HG03521 (cell line): ENCODE results near the gene DNAH3.
A peak's percentile ranks its signal among the peaks of the same experiment; 100 is the strongest.
"Not testable (repeated sequence)": the region's sequence is repeated elsewhere in the genome, so short reads cannot be mapped to it uniquely, and the experiment has no call there.

Experiments
- ATAC-seq: cut with Tn5 transposase; IDR thresholded peaks from one replicate; pipeline ENCODE4 v1.9.1; 2021; ENCODE audit warnings: mild to moderate bottlenecking, moderate library complexity; ENCODE audit not compliant: unreplicated experiment

The DNAH3 gene

DNA sequence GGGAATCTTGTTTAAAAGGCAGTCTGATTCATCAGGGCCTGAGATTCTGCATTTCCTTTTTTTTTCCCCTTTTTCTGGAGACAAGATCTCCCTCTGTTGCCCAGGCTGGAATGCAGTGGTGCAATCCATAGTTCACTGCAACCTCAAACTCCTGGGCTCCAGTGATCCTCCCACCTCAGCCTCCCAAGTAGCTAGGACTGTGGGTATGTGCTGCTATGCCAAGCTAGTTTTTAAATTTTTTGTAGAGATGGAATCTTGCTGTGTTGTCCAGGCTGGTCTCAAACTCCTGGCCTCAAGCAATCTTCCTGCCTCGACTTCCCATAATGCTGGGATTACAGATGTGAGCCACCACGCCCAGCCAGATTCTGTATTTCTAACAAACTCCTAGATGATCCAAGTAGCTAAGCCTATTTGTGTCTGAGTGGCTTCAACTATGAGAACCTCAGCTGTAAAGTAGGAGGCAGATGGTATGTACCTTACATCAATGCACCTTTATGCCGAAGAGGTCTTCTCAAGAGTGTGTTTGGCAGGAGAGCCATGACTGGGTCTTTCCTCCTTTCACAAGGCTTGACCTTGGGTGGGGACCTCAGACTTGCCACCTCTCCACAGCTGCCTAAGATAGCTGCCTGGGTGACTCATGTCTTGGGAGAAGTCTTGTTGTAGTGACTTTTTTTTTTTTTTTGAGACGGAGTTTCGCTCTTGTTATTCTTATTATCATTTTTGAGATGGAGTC lies 18.8 kb upstream of the DNAH3 start:
- ATAC-seq = no peak

DNA sequence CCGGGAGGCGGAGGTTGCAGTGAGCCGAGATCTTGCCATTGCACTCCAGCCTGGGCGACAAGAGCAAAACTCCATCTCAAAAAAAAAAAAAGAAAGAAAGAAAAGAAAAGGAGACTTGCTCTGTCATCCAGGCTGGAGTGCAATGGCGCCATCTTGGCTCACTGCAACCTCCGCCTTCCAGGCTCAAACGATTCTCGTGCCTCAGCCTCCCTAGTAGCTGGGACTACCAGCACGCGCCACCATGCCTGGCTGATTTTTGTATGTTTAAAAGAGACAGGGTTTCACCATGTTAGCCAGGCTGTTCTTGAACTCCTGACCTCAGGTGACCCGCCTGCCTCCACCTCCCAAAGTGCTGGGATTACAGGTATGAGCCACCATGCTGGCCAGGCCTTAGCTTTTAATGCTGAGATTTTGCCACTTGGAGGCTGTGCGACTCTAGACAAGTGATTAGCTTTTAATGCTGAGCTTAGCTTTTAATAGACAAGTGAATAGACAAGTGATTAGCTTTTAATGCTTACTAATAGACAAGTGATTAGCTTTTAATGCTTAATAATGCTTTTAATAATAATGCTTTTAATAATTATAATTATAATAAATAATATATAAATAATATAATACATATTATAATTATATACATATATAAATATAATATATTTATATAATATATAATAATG lies 17.4 kb upstream of the DNAH3 start:
- no peak for ATAC-seq

DNA sequence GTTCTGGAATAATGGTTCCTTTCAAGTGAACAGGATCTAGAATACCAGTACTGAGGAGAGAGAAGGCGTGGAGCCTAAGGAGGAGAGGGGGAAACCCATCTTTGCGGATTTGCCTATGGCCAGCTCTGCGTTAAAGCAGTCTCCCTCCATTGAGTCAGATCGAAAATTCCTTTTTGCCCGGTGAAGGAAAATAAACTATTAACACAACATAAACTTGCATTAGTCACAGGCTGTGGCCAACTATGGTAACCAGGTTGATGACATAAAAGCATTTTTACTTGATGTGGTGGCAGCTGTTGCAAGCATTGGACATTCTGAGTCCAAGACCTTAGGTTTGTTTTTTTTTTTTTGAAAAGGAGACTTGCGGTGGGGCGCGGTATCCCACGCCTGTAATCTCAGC lies 16.7 kb upstream of the DNAH3 start:
- ATAC-seq = no peak

DNA sequence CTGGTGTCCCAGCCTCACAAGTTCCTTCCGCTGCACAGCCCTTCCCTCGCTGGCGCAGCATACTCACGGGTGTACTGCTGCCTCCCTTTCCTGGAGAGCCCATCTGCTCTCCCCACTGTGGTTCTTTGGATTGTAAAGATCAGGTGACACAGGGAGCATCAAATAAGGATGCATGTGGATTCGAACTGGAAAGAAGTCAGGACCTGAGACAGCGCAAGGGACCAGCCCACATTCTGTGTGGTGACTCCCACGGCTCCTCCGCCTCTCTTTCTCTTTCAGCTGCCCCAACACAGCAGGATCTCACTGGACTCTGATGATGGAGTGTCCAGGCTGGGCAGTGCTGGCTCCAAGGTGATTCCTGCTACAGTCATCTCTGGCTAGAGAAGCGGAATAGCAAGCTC lies 15.9 kb upstream of the DNAH3 start:
- ATAC-seq = no peak

DNA sequence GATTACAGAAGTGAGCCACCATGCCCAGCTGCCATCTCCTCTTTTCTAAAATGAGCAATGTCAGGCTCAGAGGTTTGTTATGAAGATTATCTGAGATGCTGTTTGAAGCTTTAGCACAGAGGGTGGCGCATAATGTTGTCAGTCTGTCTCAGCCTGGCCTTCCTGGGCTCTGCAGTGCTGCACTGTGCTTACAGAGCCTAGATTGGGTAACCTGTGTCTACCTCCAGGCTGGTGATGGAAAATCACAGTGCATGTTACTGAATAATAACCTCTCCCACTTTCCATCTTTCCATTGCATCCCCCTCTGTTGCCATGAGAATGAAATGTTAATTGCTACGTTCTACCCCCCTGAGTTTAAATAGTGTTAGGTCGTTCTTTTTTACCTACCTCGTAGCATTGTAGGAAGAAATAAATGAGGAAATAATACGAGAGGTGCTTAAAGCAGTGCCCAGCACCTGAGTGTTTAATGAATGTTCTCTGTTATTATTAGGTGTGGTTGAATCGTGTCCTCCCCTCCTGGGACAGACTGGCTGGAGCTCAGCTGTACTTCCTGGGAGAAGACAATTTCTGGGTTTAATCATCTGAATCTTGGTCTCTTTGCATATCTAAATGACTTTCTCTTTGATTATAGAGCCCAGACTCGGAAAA lies 14.0 kb upstream of the DNAH3 start:
- ATAC-seq = no peak

DNA sequence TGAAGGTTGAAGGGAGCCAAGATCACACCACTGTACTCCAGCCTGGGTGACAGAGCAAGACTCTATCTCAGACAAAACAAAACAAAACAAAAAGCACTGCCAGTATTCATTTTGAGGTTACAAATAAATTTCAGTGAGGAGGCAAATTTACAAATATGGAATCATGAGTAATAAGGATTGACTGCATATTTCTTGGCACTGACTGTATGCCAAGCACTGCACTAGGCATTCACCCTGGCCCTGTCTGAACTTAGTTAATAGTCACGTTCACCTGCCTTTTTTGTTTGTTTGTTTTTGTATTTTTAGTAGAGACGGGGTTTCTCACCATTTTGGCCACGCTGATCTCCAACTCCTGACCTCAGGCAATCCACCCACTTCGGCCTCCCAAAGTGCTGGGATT lies 12.9 kb upstream of the DNAH3 start:
- no peak for ATAC-seq

DNA sequence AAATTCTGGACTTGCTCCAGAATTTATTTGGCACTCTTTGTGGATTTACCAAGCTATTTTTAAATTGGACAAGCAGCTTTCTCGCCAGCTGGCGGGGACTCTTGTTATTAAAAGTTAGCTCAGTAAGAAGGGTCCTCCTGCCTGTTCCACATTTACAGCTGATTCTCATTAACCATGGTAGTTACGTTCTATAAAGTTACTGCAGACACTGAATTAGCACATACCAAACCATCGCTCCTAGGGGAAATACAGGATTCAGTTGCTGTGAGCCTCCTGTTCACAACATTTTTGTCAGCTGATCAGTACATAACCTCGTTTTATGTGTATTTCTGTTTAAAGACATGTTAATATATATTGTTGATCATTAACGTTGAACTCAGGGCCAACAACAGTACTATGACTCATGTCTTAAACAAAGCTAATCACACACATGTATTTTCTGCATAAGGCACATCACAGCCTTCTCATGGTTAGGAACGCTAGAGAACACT lies 12.1 kb upstream of the DNAH3 start:
- no peak for ATAC-seq

DNA sequence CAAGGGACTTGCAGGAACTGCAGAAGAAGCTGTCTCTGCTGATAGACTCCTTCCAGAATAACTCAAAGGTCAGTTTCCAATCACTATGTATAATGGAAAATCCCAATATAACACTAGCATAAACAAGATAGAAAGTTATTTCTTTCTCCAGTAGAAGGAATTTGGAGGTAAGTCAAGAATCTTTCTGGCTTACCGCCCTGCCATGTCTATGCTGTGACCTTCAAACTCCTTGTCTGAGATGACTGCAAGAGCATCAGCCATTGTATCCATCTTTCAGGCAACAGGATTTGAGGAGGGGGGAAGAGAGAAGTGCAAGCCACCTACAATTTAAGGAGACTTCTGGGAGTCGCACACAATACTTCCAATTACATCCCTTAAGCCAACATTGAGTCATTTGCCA lies 10.6 kb upstream of the DNAH3 start:
- ATAC-seq = no peak

DNA sequence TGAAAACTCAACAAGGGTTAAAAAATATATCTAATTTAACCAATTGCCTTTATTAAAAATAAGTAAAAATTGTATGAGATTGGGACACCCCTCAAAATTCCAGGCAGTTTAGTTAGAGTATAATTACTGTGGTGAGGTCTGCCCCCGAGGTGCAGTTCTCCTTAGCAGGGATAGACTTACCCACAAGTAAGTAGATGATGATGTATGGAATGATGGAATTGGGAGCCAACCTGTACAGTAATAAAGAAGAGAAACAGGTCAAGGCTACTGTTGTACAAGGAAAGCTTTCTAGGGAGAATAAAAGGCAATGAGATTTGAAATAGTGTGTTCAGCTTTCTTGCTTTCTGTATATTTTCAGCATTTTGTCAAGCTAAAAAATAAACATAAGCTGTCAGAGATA lies 9.6 kb upstream of the DNAH3 start:
- no peak for ATAC-seq

DNA sequence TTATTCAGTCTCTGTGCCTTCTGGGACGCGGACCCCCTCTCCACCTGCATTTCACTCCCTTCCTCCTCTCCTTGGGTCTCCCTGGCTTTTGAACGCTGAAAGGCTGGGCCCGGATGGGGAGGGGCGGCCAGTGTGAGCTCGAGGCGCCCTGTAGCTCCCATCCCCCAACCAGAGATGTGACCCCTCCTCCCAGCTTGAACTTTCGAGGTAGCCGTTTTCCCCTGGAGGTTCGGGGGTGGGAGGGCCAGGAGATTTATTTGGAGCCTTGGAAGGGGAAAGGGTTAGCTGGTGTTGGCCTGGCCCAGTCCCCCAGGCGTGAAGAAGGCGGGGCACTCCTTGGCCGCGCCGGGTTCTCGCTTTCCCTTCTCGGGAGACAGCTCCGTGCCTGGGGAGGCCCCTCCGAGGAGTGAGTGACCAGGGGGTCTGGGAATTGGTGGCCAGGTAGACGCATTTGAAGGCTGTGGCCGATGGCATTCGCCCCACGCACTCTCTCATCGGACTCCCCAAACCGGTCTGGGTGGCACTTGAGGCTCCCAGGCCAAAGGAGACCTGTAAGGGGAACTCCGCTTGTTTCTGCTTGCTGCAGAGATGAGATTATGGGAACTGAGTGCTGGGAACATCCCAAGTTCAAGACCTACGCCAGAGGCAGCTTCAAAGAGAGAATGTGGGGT lies 8.8 kb upstream of the DNAH3 start:
- ATAC-seq = no peak

DNA sequence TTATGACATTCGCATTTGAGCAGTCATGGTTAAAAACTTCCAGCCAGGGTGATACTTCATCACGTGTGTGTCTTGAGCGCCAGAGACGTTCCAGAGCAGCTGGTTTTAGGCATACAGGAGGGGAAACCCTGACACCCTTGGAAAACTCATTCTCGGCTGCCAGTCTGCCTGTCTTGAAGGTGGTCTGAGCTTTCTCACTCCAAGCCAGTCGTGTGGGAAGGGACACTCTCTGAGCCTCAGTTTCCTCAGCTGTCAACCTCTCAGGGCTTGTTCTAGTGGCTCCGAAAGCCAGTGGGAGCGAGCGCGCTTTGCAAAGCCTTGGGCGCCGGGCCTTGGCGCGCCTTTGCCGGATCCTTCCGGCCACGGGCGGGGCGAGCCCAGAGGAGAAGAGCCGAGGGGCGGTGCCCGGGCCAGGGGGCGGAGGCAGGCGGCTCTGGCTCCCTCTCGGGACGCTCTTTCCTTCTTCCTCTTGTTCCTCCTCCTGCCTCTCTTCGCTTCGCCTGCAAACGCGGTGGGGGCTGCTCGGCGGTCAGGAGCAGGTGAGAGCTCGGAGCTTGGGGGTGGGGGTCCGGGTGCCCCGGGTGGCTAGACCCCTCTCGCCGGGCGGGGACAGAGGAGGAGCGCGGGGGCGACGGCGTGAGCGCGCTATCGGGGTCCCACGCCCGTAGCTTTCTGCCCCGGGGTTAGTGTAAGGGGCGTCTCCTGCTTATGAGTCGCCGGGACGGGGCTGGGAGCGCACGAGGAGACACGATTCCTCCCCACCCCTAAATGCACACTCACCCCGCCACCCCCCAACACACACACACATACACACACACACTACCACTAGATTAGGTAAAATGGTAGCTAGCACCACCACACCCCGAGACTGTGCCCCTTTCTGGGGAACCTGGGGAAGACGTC lies 7.8 kb upstream of the DNAH3 start, which contains the start of gene LDAF1:
Gene LDAF1 (plus strand): TSS at position 467 of the 903 bp plus-strand sequence. CDS start 2,509 bp downstream, outside the sequence.
- peak; percentile 85 for ATAC-seq

DNA sequence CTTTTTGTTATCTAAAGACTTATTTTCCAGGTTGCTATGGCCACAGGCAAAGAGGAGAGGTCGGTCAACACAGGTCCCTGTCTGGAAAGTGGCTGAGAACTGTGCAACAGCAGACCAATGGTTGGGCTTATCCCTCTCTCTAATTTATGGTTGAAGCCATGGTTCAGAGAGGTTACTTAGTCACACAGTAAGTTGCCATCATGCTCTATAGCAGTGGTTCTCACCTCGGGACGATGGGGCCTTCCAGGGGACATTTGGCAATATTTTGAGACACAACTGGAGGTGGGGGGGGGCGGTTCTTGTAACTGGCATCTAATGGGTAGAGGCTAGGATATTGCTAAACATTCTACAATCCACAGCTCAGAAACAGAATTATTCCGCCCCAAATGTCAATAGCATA lies 7.0 kb upstream of the DNAH3 start:
- no peak for ATAC-seq

DNA sequence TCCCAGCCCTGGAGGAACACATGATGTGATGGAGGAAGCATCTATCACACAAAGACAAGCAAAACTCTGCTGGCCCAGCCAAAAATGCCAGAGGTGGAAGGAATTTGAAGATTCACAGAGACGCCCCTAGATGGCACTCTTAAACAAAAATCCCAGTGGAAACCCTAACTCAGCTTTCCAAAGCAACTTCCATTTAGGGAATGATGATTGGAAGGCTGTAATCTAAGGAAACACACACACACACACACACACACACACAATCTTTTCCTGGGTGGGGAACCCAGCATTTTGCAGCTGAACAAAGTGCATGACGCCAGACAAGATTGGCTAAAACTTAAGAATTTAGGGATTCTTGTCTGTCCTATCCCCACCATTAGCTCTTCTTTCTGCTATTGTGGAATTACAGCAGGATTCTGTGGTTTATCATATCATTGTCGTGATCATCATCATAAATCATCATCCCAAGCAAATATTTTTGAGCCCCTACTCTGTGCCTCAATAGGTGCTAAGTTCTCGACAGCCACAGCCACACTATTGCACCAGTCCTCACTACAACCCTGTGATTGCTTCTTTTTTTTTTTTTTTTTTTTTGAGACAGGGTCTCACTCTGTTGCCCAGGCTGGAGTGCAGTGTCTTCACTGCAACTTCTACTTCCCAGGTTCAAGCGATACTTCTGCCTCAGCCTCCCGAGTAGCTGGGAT lies 6.3 kb upstream of the DNAH3 start:
- ATAC-seq = no peak

DNA sequence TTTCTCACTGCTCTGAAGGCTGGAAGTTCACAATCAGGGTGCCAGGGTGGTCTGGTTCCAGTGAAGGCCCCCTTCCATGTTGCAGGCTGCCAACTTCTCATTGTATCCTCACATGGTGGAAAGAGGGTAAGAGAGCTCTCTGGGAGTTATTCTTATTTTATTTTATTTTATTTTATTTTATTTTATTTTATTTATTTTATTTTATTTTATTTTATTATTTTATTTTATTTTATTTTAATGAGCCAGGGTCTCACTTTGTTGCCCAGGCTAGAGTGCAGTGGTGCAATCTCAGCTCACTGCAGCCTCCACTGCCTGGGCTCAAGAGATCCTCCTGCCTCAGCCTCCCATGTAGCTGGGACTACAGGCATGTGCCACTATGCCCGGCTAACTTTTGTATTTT lies 5.4 kb upstream of the DNAH3 start:
- ATAC-seq = not testable (repeated sequence)

DNA sequence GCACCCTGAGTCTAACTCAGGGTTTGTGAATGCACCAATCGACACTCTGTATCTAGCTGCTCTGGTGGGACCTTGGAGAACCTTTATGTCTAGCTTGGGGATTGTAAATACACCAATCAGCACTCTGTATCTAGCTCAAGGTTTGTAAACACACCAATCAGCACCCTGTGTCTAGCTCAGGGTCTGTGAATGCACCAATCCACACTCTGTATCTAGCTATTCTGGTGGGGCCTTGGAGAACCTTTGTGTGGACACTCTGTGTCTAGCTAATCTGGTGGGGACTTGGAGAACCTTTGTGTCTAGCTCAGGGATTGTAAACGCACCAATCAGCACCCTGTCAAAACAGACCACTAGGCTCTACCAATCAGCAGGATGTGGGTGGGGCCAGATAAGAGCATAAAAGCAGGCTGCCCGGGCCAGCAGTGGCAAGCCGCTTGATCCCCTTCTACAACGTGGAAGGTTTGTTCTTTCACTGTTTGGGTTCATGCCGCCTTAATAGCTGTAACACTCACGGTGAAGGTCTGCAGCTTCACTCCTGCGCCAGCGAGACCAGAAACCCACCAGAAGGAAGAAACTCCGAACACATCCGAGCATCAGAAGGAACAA lies 2.6 kb upstream of the DNAH3 start:
- not testable (repeated sequence) for ATAC-seq

DNA sequence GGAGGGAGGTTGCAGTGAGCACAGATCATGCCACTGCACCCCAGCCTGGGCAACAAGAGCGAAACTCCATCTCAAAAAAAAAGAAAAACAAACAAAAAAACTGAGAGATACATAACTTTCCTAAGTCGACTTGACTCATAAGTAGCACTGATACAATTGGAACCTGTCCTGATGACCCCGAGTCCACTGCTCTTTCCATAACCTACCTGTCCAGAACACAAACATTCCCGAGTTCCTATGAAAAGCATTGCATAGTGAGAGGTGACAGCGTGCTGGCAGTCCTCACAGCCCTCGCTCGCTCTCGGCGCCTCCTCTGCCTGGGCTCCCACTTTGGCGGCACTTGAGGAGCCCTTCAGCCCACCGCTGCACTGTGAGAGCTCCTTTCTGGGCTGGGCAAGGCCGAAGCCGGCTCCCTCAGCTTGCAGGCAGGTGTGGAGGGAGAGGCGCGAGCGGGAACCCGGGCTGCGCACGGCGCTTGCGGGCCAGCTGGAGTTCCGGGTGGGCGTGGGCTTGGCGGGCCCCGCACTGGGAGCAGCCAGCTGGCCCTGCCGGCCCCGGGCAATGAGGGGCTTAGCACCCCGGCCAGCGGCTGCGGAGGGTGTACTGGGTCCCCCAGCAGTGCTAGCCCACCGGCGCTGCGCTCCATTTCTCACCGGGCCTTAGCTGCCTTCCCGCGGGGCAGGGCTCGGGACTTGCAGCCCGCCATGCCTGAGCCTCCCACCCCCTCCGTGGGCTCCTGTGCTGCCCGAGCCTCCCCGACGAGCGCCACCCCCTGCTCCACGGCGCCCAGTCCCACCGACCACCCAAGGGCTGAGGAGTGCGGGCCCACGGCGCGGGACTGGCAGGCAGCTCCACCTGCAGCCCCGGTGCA lies 1.7 kb upstream of the DNAH3 start:
- ATAC-seq = not testable (repeated sequence)

DNA sequence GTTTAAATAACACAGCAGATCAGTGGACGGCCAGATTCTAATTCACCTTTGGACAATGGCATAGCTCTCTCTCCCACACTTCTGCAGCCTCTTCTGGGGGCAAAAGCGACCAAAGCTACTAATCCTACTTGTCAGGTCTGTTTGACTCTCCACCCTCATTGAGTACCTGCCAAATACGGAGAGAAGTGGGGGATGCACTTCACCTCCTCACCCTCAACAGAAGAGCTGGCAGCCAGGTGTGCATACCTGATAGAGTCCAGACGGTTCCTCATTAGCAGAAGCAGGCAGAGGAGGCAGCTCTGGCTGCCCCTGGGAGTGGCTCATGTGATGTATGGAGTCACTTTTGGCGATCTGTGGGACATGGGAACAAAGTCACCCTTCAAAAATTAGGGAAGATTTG lies 4.9 kb downstream of the DNAH3 start:
- no peak for ATAC-seq

DNA sequence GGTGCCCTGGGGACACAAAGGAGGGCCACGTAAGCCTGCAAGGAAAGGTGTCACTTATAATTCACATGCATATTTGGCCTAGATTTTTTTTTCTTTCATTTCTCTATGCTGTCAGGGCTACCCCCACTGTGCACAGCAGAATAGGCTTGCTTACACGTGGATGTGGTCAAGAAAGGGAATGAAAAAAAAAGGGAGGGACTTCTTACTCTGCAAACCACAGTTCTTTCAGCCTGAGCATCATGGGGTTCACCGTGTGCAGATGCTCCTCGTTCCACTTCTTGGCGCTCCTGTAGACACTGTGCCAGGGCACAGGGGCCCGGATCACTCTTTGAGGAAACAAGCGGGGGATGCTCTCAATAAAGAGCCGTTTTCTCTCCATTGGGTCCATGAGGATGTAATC lies 16.6 kb downstream of the DNAH3 start:
- no peak for ATAC-seq
